Stimulated activated CD8-positive, alpha-beta memory T cell treated with anti-CD3 and anti-CD28 coated beads, Interleukin-7, amount 100 ng/mL, for 1 hour (primary cell): Measurements from ENCODE around the gene CLK3.
"Not testable (repeated sequence)": the region's sequence is repeated elsewhere in the genome, so short reads cannot be mapped to it uniquely, and the experiment has no call there.

Experiments used
- DNase-seq, 2 donors: peaks; one replicate each; pipeline ENCODE4 v3.0.0-alpha.2; 2020; ENCODE audit warnings: low read depth in 2 of 2

The CLK3 gene

GRCh38 chr15:74620636-74621545 is 5.3 kb downstream of the CLK3 start:
- peak; percentile 30 to 40 for DNase-seq

- DNase-seq, result no peak
Measured at GRCh38 chr15:74621546-74621920, 5.9 kb downstream of the CLK3 start.

GRCh38 chr15:74621936-74622335 is 6.3 kb downstream of the CLK3 start:
- no peak for DNase-seq

- DNase-seq, result no peak
Measured at GRCh38 chr15:74622758-74623157, 7.1 kb downstream of the CLK3 start.

DNA sequence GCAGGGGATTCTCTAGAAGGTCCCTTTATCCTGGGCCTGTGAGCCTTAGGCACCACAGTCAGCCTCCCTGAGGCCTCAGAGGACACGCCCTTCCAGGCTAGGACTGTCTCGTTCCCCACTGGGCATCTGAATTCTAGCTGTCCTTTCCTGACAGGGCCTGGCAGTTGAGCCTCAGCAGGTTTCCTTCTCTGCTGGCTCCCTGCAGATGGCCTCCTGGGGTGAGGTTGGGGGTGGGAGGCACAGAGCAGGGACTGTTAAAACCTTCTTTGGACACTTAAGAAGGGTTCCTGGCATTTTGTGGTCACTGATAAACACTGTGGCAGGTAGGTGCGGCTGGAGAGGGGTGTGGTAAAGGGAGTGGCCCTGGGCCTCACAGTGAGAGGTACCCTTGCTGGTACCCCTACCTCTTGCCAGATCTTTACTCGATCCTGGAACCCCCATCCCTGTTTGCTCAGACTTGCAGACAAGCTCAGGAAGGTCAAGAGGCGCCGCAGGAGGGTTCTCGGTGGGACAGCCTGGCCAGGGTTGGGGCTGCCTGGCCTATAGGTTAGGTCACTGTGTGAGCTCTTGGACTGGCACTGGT is 8.5 kb downstream of the CLK3 start:
- no peak for DNase-seq

- DNase-seq, result no peak
Measured at GRCh38 chr15:74625693-74626092, 10.1 kb downstream of the CLK3 start.

- DNase-seq, result no peak
Measured at GRCh38 chr15:74626336-74626735, 10.7 kb downstream of the CLK3 start.

DNA sequence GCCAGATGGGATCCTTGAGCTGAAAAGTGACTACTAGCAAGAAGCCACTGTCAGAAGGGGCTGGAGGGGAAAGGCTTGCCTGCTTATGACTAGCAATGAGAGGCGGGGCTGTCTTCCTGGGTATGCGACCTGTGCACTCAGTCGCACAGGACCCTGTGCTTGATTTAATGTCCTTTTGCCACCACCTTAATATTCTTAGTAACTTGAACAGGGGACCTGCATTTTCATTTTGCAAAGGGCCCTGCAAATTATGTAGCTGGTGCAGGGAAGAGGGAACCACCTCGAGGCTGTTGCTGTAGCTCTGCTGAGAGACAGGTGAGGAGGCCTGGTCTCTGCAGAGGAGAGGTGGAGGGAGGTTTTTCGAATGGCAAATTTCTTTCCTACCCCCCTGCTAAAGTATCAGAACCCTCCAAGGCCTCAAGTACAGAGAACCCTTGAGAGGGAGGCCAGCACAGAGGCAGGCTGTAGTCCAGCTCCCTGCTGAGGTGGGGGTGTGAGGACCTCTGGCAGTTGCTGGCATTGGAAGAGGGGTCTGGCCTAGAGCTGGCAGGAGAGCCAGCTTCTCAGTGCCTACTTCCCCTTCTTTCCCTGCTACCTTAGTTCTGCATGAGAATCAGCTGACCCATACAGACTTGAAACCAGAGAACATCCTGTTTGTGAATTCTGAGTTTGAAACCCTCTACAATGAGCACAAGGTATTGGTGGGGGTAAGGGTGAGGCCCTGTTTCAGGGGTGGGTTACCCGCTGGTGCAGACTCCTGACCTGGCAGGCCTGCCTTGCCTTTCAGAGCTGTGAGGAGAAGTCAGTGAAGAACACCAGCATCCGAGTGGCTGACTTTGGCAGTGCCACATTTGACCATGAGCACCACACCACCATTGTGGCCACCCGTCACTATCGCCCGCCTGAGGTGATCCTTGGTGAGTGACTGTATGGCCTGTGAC is 11.4 kb downstream of the CLK3 start:
- DNase-seq, result no peak

- no peak for DNase-seq
Measured at GRCh38 chr15:74627766-74628165, 12.1 kb downstream of the CLK3 start.

DNA sequence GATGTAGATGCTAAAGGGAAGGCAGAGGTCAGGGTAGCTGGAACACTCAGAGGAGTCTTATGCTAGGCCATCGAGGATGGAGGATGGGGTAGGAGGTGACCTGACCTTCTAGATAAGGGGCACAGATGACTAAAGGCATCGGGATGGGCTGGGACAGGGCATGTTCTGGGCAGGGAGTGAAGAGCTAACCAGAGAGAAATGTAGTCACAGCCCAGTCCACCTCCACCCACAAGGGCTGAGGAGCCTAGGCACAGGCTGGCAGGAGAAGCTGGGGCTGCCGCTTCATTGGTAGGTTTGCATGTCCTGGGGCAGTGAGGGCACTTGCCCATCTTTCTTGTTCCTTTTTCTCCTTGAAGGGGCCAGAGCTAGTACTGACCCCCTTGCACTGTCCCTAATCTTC is 12.6 kb downstream of the CLK3 start:
- DNase-seq, result no peak

DNA sequence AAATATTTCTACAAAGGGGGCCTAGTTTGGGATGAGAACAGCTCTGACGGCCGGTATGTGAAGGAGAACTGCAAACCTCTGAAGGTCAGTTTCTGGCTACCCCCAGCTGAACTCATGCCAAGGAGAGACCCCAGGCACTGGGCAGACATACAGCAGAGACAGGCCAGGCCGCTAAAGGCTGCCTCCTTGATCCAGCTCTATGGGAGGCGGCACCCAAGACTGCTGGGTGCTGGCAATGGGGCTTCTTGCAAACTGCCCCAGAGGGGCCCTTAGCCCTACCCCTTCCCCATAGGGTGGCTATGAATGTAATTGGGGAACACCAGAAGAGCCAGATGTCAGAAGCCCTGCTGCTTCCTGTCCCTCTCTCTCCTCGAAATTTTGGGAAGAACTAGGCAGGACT is 13.3 kb downstream of the CLK3 start:
- DNase-seq, result no peak

- not testable (repeated sequence) for DNase-seq
Measured at GRCh38 chr15:74629696-74630095, 14.1 kb downstream of the CLK3 start.

GRCh38 chr15:74630284-74631086 is 14.8 kb downstream of the CLK3 start:
- DNase-seq, result no peak

DNA sequence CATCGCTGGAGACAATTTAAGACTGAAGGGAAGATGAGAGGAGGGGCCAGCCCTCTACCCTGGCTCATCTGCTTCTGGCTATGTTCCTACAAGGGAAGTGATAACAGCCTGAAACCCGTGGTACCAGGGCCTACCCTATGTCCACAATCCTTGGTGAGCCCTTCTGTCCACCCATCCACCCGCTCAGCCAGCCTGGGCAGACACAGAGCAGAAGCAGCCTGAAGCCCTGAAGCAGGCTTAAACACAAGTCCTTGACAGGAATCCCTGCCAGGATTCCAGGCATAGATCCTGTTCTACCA is 15.4 kb downstream of the CLK3 start:
- no peak for DNase-seq

DNA sequence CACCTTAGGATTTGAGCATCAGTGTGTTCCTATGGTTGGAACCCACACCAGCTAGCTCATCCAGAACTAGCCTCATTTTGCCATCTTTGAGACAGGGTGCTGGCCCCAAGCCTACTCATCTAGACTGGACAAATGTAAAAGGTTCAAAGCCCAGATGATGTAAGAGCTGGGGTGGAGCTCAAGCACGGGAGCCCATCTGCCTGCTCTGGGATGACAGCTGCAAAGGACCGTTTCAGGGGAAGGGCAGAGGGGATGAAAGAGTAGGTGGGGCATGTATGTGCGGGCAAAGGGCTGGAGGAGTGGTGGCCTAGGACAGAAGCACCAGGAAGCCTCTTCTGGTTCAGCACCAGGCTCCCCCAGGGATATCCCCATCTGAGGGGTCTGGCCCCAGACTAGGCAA is 15.8 kb downstream of the CLK3 start:
- DNase-seq, result no peak

GRCh38 chr15:74631935-74632560 is 16.4 kb downstream of the CLK3 start:
- DNase-seq, result peak in 1 of 2 donors; percentile 40

DNA sequence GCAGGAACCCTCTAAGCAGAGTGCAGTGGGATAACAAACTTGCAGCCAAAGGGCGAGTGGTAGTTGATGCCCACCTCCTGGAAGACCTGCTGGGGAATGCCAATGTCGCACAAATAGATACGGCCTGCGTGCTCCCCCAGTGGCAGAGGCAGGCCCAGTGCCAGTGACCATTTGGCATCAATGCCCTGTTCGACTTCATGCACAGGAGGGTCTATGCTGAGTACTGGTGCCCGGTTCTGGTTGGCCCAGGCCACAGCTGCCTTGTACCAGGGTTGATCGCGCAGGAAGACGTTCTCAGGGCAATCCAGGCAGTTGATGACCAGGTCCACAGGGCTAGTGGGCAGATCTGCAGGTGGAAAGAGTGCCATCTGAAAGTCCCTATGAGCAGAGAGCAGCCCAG is 17.0 kb downstream of the CLK3 start:
- no peak for DNase-seq

DNA sequence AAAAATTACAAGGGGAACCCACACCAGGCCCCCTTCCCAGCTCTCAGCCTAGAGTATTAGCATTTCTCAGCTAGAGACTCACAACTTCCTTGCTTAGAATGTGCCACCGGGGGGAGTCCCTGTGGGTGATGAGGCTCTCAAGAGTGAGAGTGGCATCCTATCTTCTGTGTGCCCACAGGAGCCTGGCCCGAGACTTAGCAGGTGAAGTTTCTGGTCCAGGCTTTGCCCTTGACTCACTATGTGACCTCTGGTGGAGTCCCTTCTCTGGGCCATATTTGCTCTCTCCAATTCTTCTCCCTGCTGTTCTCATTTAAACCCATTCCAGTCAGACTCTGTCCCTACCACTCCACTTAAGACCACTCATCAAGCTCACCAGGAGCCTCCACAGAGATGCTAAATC is 18.1 kb downstream of the CLK3 start:
- no peak for DNase-seq

GRCh38 chr15:74635228-74635627 is 19.6 kb downstream of the CLK3 start:
- DNase-seq, result peak; percentile 42 to 55

- no peak for DNase-seq
Measured at GRCh38 chr15:74636984-74637383, 21.3 kb downstream of the CLK3 start.

DNA sequence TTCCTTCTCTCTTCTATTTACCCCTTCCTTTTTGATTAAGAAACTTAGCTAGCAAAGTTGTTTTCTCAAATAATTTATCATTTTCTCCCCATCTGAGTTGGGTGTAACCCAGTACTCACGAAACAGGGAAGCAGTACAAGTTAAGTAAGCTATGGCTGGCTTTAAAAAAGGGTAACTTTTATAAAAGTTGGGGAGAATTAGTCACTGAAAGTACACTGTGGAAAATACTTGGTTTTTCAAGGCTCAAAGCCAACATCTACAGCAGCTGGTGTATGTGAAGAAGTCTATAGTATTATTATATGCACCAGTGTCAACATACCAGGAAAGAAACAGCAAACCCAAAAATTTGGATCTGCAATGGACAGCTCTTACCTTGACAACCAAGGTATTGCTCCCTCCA is 25.5 kb downstream of the CLK3 start:
- DNase-seq, result no peak
